Hindlimb muscle (tissue), 1 donor: Measurements from ENCODE around the gene REV3L. TPM values are rescaled to one million over a fixed set of nuclear protein-coding genes. Genes with fewer than 3 reads are reported as not detected.
"Not testable (repeated sequence)": the region's sequence is repeated elsewhere in the genome, so short reads cannot be mapped to it uniquely, and the experiment has no call there.

Experiments
- DNase-seq: peaks from one replicate; pipeline ENCODE4 v3.0.0-alpha.2; 2013
- polyA plus RNA-seq: library from polyadenylated mRNA; unstranded; fragments of 120-200 nt; gene quantifications from one replicate; pipeline ENCODE4 v1.2.1, GENCODE V29; 2013; ENCODE audit not compliant: insufficient read length

Gene REV3L
- polyA plus RNA-seq = 36.4 TPM

GRCh38 chr6:111482959-111483735 is at the start of gene REV3L:
Gene REV3L (minus strand): TSS chr6:111483218. CDS start chr6:111482888, 330 bp downstream.
- peak; percentile 92 for DNase-seq

- no peak for DNase-seq
Observed at GRCh38 chr6:111531185-111531584, 48.2 kb upstream of the REV3L start.

GRCh38 chr6:111530667-111531066 is 47.6 kb upstream of the REV3L start:
- no peak for DNase-seq

- DNase-seq = no peak
Observed at GRCh38 chr6:111530218-111530617, 47.2 kb upstream of the REV3L start.

GRCh38 chr6:111527367-111527766 is 44.3 kb upstream of the REV3L start:
- no peak for DNase-seq

- no peak for DNase-seq
Observed at GRCh38 chr6:111524735-111525134, 41.7 kb upstream of the REV3L start.

GRCh38 chr6:111524252-111524651 is 41.2 kb upstream of the REV3L start:
- no peak for DNase-seq

GRCh38 chr6:111523484-111524167 is 40.6 kb upstream of the REV3L start:
- DNase-seq = no peak

- DNase-seq = no peak
Observed at GRCh38 chr6:111522393-111523020, 39.5 kb upstream of the REV3L start.

GRCh38 chr6:111521497-111522270 is 38.7 kb upstream of the REV3L start:
- no peak for DNase-seq

- no peak for DNase-seq
Observed at GRCh38 chr6:111520524-111520923, 37.5 kb upstream of the REV3L start.

- DNase-seq = no peak
Observed at GRCh38 chr6:111517965-111518364, 34.9 kb upstream of the REV3L start.

GRCh38 chr6:111515259-111515658 is 32.2 kb upstream of the REV3L start:
- DNase-seq = no peak

- not testable (repeated sequence) for DNase-seq
Observed at GRCh38 chr6:111514531-111514930, 31.5 kb upstream of the REV3L start.

- not testable (repeated sequence) for DNase-seq
Observed at GRCh38 chr6:111507219-111507618, 24.2 kb upstream of the REV3L start.

- not testable (repeated sequence) for DNase-seq
Observed at GRCh38 chr6:111505498-111505897, 22.5 kb upstream of the REV3L start.

GRCh38 chr6:111503660-111504059 is 20.6 kb upstream of the REV3L start:
- no peak for DNase-seq

GRCh38 chr6:111503194-111503593 is 20.2 kb upstream of the REV3L start:
- DNase-seq = no peak

GRCh38 chr6:111502154-111502553 is 19.1 kb upstream of the REV3L start:
- no peak for DNase-seq

- no peak for DNase-seq
Observed at GRCh38 chr6:111499269-111499793, 16.3 kb upstream of the REV3L start.

GRCh38 chr6:111494951-111495635 is 12.1 kb upstream of the REV3L start:
- DNase-seq = no peak

- no peak for DNase-seq
Observed at GRCh38 chr6:111492499-111492898, 9.5 kb upstream of the REV3L start.
